GM19043 (cell line): ENCODE data around the gene CDC42BPG.

ENCODE experiments used
- ATAC-seq: cut with Tn5 transposase; IDR thresholded peaks from one replicate; pipeline ENCODE4 v1.9.1; 2021; ENCODE audit warnings: low read depth; ENCODE audit not compliant: unreplicated experiment

CDC42BPG gene

DNA sequence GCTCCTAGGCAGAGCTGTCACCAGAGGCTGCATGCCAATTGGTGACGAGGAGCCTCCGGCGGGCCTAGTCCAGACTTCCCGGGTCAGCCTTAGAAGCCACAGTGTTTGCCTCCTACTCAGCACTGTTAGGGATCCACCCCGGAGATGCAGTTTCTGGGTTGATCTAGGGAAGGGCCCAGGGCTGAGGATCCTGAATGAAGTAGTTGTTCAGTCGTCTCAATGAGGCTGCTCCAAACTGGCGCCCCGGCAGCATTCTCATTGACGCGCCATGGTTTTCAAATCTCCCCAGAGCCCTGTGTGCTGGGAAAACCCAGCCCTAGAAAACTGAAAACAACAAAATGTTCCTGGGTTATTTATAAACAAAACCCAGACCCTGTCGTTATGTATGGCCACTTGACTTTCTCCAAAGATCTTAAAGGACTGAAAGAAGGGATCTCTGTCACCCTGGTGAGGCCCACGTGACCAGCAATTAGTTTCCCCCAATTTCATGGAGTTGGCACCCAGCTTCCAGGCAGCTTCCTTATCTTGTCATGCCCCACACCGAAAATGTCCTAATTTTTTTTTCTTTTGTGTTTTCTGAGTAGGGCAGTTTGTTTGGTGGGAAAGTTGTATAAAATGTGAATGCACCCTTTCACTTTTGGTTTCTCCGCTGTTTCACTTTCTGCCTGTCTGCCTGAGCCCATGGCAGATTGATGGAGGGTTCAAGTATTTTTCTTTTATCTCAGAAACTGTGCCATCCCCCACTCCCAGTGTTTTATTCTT is 36.0 kb upstream of the CDC42BPG start:
- no peak for ATAC-seq

DNA sequence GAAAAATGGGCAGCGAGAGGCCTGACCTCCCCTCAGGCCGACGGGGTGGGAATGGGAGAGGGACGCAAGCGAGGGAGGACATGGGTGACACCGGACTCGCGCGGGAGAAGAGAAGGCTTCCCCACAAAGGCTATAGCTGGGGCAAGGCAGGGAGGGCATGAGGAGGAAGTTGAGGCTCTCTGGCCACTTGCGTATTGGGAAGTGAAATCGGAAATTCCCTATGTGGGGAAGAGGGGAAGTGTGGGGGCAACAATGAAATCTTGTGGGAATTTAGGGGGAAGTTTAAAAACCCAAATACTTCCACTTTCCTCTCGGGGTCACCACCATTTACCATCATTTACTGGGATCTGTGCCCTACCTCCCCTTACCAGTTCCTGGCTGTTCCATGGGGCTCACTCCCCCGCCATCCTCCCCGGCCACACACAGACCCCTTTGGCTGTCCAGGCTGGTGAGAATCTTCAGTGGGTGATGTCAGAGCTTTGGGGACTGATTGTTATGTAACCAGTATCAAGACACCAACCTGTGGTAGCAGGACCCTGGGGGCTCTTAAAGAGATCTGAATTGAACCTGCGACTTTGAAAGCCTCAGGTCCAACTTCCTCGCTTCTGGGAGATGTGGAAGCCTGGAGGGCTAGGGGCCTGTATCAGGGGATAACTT is 34.9 kb upstream of the CDC42BPG start:
- no peak for ATAC-seq

DNA sequence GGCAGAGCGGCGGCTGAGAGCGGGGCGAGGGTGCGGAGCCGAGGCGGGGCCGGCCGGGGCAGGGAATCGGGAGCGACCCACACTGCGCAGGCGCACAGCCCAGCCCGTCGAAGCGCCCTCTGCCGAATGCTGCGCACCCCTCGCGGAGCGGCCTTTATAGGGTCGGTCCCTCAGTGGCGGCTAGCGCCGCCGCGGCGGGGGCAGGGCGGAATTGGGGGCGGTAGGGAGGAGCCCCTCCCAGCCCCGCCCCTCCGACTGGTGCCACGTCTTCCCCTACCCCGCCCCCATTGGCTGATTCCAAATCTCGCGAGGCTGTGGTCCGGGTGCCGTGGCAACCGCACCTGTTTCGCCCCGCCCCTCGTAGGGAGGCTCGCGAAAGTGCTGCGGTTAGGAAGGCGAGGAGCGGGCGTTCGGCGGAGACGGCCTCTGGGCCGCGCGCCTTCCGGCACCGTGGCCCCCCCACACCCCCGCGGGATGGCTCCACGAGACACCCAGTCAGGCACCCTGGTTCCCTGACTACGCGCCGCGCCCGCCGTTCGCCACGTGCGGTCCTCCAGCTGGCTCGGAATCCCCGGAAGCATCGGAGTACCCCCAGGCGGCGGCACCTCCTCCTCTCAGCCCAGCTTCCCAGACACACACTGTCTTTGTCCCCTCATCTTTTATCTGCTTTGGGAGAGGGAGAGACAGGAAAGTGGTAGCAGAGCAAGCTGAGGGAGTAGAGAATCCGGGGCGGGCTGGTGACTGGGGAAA is 34.2 kb upstream of the CDC42BPG start, which contains the start of gene EHD1:
EHD1 (minus strand) TSS at position 128 of the 750 bp plus-strand sequence. CDS start 157 bp downstream, outside the sequence.
- ATAC-seq, result peak; percentile 65

DNA sequence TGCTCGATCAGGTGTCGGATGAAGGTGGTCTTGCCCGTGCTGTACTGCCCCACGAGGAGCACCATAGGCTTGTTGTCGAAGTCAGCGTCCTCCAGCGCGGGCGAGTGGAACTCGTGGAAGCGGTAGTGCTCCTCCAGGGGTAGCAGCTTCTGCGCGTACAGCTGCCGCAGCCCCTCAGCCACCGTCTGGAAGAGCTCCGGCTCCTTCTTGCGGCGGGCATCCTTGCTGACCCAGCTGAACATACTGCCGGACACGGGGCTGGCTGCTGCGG is 33.7 kb upstream of the CDC42BPG start:
- no peak for ATAC-seq

DNA sequence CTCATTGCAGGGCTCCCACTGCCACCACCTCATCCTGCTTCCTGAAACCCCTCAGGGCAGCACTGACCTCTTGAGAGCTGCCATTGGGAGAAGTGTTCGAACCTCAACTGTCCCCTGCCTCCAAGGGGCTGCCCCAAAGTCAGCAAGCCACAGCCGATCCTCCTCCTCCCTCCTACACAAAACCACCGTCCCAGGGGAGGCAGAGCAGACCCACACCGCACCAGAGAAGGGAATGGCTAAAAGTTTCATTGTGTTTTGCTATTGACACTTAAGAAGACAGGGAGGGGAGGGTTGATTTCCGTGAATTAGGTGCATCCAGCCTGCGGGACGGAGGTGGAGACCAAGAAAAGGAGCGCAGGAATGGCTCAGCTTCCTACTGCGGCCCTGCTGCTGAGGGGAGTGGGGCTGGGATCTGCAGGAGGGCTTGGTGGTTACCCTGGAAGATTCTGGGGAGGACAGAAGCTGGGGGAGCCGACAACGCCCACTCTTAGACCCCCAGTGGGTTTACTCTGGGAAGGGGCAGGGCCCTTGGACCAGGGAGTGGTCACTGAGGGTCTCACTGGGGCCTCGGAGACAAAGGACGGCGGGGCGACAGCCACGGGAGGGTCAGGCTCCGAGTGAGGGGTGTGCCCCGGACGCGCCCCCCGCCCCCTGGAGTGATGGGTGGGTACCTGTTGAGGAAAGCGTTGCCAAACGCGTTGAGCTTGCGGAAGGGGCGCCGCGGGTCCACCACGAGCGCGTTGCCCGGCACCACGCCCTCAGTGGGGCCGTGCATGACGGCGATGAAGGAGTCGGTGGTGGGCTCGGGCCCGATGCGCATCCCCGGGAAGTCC is 33.2 kb upstream of the CDC42BPG start:
- no peak for ATAC-seq

DNA sequence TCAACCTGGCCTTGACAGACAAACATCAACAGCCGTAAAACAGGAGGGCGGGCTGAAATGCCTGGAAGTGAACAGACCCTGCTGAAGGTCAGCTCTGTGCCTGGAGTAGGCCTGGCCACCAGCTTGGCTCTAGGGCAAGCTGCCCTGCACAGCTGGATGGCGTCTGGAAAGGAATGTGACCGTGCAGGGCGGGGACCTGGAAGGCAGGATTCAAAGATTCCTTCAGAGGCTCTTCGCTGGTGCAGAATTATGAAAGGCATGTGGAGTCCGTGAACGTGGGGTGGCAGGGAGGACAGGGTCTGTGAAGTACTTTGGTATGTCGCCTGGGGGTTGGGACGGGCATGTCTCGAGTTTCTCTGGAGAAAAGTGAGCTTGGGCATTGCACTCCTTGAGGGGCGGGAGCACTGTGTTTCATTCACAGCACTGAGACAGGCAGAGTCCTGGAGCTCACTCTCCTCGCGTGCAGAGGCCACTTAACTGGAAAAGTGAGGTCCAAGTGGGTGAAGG is 32.4 kb upstream of the CDC42BPG start:
- ATAC-seq, result no peak

DNA sequence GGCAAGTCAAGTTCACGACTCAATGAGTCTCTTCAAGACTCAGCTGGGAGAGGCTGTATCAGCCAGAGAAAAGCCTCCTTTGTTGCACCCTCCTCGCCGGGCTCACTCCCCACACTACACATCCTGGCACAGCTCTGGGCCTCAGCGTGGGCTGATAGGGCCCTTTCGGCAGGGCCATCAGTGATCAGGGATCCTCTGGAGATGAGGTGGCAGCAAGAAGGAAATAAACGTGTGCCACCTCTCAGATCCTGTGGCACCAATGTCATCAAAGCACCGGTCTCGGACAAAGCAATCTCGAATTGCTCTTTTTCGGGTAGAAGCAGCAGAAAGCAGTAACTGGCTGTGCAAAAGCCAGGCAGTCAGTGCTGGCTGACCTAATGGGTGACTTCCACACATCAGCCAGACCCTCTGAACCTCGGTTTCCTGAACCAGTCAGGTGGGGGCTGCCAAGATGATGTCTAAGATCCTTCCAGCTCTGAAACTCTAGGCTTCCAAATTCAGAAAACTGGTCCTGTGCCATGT is 31.8 kb upstream of the CDC42BPG start:
- ATAC-seq, result no peak

DNA sequence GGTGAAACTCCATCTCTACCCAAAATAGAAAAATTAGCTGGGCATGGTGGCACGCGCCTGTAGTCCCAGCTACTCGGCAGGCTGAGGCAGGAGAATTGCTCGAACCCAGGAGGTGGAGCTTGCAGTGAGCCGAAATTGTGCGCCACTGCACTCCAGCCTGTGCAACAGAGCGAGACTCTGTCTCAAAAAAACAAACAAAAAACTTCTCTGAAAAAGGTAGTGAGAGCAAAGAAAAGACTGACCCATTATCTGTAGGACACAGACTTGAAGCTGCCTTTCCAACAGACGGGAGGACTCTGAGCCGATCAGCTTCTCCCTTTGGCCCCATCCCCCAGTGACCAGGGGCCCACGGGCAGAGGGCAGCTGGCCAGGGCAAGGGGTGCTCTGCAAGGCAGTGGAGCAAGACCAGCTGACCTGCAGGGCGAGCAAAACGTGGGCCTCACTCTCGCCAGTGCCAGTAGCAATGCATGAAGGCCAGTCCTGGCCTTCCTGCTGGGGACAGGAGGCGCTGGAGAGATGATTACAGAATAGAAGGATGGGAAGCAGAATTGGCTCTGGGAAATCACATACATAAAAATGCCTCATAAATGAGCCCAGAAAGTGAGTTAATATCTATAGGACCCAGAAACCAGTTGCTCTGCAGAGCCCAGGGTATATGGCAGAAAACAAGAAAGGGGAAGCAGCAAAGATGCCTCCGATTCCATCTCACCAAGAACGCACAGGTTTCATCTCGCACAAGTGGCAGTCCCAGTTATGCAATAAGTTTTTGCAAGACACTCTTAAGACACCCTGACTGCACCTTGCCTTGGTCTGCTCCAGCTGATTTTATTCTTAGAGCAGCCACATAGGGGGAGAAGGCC is 31.1 kb upstream of the CDC42BPG start:
- no peak for ATAC-seq

DNA sequence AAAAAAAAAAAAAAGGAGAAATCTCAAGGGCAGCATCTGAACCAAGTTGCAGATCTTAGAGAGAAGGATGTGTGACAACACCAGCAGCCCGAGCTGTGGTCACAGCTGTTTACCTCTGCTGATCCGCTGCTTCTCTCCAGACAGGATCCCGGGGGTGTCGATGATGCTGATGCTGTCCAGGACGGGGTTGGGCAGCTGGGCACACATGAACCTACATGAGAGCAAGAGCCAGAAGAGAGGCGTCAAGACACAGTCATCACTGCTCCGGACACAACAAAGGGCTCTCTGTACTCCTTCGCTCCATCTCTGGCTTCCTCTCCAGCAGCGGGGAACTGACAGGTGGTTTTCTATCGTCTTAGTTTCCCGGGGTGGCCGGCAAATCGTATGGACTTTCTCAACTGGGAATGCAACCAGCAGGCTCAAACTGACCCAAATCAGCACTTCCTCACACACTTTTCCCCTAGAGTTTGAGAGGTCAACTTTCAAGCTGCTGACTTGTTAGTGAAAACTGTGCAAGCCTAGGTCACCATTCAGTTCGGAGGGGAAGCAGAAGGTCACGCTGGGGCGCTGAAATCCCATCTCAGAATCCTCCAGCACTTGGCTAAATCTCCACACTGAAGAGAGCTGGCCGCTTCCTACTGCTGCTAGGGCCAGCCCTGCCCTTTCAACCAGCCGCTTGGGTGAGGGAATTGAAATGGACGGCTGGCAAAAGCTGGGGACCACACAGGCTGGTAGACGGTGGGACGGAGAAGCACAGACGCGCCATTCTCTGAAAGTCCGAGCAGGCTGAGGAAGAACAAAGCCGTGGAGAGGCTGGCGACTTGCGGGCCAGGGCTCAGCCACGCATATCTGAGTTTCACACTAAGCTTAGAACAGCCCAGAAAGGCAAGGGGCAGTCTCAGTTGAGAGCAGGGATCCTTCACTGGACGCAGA is 30.1 kb upstream of the CDC42BPG start:
- ATAC-seq, result no peak

DNA sequence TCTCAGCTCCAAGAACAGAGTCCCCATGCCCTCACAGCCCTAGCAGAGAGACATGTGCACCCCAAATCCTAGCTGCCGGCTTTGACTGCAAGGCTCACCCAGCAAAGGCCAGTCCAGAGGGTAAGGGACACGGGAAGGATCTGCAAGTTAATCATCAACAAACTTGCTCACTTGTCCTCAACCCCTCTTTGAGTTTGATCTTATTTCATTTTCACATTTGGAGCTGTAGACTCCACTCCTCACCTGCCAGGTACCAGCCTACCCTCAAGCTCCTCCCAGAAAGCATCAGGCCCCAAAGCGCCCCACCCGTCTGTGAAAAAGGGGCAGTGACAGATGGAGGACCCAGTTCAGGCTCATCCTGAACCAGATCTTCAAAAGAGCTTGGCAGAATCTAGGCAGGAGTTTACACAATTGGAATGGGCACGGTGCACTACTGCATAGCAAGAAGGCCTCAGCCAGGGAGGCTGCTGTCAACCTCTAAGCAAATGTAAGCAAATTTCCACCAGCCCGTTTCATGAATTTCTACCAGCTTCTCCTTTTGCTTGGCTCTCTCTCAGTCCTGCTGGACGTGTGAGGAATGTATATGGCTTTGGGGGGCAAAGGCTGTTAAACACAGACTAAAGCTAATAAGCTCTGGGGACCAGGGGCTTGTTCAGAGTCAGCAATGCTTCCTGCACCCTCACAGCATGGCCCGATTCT is 28.5 kb upstream of the CDC42BPG start:
- ATAC-seq, result no peak

DNA sequence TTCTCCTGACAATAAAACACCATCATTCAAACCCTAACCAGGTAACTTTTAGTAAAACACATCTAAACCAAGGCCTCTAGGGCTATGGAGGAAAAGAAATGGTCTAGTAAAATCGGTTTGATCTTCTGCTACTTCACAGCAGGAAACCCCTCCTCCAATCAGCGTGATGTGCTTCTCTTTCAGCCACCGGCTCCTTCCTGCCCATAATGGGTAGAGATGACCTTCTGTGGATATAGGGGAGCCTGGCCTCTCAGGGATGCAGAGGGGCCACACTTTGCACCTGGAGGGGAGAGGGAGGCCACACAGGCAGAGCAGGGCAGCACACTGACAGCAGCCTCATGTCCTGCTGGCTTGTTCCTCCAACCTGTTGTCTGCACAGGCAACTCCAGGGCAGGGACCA is 27.0 kb upstream of the CDC42BPG start:
- no peak for ATAC-seq

DNA sequence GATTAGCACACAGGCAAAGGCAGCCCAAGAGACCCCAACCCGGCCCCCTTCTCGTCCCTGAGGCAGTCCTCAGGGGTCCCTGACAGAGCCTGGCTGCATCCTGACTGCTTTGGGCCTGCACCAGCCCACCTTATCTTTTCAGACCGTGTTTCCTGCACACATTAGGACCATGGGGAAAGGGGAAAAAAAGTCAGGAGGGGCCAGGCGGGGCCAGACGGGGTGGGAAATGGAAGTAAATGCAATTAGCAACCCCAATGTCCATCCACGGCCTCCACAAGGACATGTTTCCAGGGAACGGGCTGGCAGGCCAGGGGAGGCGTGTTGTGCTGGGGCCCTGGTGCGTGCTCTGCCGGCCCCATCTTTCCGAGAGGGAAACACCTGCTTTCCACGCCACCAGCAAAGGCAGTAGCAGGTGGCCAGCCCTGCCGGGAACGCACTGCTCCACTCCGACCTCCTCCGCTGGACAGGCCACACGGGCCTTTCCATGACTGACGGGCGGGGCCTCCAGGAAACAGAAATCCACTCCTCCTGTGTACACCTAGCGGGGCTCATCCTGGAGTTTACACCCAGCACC is 26.5 kb upstream of the CDC42BPG start:
- no peak for ATAC-seq

DNA sequence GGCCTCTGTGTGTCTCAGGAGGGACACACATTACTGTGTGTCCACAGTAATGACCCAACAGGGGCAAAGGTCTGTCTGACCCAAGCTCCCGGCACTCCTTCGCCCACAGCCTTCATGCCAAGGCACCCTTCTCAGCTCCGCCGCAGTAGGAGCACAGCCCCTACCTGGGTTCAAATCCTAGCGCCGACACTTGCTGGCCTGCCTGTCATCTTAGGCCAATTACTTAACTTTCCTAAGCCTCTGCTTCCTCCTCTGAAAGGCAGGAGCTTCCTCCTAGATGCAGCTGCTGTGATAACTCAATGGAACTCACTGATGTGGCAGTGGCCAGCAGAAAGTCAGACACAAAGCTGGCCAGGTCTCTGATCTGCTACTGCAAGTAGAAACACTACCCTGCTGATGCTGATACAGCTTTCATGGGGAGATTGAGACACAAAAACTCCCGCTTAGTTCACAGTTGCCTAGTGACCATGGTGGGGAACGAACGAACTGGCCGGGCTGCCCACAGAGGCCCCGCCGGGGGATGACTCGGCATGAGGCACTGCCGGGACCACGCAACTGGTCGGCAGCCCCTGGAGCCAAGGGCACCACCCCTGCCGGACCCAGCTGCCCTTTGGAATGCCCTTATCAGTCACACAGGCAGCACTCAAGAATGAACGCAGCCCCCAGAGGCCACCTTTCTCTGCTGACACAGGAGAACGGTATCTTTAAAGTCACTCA is 25.9 kb upstream of the CDC42BPG start:
- no peak for ATAC-seq

DNA sequence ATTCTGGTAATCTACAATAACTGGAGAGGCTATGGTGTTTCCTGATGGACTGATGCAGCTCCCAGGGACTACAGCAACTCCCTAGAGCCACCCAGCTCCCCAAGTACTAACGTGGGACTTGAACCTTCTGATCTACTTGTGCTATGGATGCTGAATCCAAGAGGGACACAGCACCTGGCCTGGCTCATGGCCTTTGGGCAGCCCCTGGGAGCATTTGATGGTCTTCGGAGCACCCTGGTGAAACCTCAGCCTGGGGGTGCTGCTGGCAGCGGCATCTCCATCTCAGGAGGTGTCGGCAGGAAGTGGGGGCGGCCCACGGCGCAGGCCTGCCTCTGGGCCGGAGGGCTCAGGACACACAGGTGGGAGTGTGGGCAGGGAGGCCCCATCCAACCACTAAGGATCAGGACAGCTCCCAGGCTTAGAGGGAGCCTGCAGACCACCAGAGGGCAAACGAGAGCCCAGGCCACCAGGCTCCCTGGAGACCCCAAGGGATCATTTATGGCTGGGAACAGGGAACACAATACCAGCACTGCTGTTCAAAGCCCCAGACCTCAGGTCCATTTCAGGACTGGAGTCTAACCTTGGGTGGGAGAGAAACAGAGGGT is 25.2 kb upstream of the CDC42BPG start:
- ATAC-seq, result no peak

DNA sequence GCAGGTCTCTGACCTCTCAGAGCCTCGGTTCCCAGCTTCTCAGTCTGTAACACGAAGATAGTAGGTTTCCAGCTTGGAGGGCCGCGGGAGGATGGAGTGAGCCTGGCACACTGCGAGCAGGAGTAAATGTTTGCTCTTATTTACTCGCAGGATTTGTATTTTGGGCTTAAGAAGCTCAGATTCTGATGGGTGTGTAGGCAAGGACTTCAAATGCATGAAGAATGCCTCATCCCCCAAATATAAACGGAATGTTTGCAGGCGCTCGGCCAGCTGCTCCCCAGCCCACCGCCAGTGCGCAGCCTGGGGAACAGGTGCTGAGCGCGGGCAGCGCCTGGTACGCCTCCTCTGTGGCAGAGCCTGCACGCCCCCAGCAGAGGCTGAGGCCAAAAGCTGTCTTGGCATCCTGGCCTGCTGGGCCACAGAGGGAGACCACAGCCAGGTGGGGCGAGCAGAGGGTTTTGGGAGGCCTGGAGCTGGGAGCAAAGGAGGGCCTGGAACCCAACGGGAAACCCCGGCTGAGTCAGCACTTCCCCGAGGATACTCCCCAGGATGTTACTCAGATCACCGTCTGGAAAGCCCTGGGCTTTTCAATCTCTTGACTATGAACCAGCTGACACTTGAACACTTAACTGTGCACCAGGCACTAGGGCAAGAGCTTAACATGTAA is 24.6 kb upstream of the CDC42BPG start:
- no peak for ATAC-seq
